Activated T-helper 1 cell treated with Interleukin-2 at 50 U/mL for 16 hours (primary cell): Measurements from ENCODE around the gene CDK4.

Source experiments
- DNase-seq: peaks from one replicate; pipeline ENCODE4 v3.0.0-alpha.2; 2020; ENCODE audit warnings: low read depth

CDK4 gene

DNA sequence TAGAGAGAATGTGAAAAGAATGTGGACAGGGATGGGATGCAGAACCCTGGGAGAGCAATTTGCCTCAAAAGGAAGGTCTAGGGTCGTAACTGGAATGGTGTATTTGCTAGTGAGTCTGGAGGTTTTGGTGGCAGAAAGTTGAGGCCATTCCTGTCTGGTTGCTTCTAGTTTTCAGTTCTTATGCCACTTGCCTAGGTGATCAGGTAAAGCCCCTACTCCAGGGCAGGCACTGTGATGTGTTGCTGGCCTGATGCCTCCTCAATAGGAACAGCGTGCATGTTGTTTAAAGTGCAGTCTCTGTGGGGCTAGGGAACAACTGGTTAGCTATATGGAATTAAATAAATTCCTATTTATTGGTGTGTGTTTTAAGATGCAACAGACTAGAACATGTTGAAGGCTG is 51.8 kb downstream of the CDK4 start:
- no peak for DNase-seq

DNA sequence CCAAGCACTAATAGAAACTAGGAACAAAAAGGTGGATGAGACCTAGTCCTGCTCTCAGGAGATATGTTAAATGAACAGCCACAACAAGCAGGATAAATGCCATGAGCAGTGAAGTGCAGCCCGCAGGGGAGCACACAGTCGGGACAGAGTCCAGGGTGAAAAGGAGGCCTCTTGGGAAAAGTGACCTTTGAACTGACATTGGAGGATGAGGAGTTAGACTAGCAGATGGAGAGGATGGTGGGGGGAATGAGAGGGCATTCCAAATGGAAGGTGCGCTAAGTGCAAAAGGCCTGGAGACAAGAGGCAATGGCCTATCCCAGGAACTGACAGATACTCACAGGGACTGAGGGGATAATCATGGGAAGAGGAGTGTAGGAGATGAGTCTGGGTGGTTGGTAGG is 53.7 kb downstream of the CDK4 start:
- no peak for DNase-seq
